Spinal cord (tissue), 10 donors: Measurements from ENCODE around the gene EIF2D. TPM values are rescaled to one million over a fixed set of nuclear protein-coding genes. Genes with fewer than 3 reads are reported as not detected.
A peak's percentile ranks its signal among the peaks of the same experiment; 100 is the strongest.

Source experiments
- DNase-seq, 6 donors: peaks; one replicate each; pipeline versions ENCODE4 v3.0.0 to v3.0.0-alpha.2; 2013 to 2015; ENCODE audit warnings: low spot score in 6 of 6, low read depth in 4 of 6
- H3K27ac ChIP-seq: one replicate; pipeline ENCODE4 v1.5.1; 2013; ENCODE audit warnings: low read depth, low read length, control low read depth
- H3K27me3 ChIP-seq: one replicate; pipeline ENCODE4 v1.6.1; 2013; ENCODE audit warnings: low read length; ENCODE audit not compliant: control insufficient read depth, insufficient read depth
- H3K36me3 ChIP-seq: one replicate; pipeline ENCODE4 v1.6.1; 2013; ENCODE audit warnings: low read length; ENCODE audit not compliant: control insufficient read depth, insufficient read depth
- H3K4me1 ChIP-seq: one replicate; pipeline ENCODE4 v1.6.1; 2013; ENCODE audit warnings: low read length; ENCODE audit not compliant: control insufficient read depth, insufficient read depth
- H3K4me3 ChIP-seq: one replicate; pipeline ENCODE4 v1.5.1; 2013; ENCODE audit warnings: low read depth, low read length, control low read depth
- H3K9me3 ChIP-seq: one replicate; pipeline ENCODE4 v1.6.1; 2013; ENCODE audit warnings: low read length; ENCODE audit not compliant: control insufficient read depth, insufficient read depth
- WGBS: methylation state at CpG from one replicate; pipeline ENCODE4 v1.1.5; 2013; ENCODE audit warnings: missing lambda C conversion rate; ENCODE audit not compliant: insufficient coverage; 5-methylcytosine and 5-hydroxymethylcytosine counted together
- polyA plus RNA-seq, 2 donors: library from polyadenylated mRNA; unstranded; fragments of 120-200 nt; gene quantifications; one replicate each; pipeline ENCODE4 v1.2.1, GENCODE V29; 2013; ENCODE audit not compliant: insufficient read length in 2 of 2
- total RNA-seq, 2 donors: library from RNA; depleted of rRNA in 1 of 2; stranded (reverse); fragments of 120-200 nt in 1 of 2; fragments of >200 nt in 1 of 2; gene quantifications; one replicate each; pipeline versions ENCODE4 v1.2.3 to v1.2.4, GENCODE V29; 2013 to 2014
- donor health status: healthy.

Gene EIF2D
- total and polyA plus RNA-seq, 4 donors: 24.6 to 58.0 (median 36.2) TPM

GRCh38 chr1:206590025-206590758 is 22.1 kb downstream of the EIF2D start:
- H3K27me3 ChIP-seq: no peaks in the 10 kb centered on the region
- H3K4me1 ChIP-seq: peaks cover 2% of the 10 kb centered on the region
- no peak overlapping the region for H3K4me3 ChIP-seq
- H3K36me3 ChIP-seq: peaks cover 48% of the 10 kb centered on the region
- DNase-seq: no peak
- no peak overlapping the region for H3K27ac ChIP-seq
- no peaks in the 10 kb centered on the region for H3K9me3 ChIP-seq
- WGBS: 92% methylated on average over 3 of the region's 8 CpGs

- no peak overlapping the region for H3K27ac ChIP-seq
- 100% methylated on average over 5 of the region's 7 CpGs for WGBS
- peaks cover 2% of the 10 kb centered on the region for H3K4me1 ChIP-seq
- peaks cover 48% of the 10 kb centered on the region for H3K36me3 ChIP-seq
- no peak for DNase-seq
- no peaks in the 10 kb centered on the region for H3K27me3 ChIP-seq
- H3K4me3 ChIP-seq: no peak overlapping the region
- H3K9me3 ChIP-seq: no peaks in the 10 kb centered on the region
Measured at GRCh38 chr1:206589206-206589605, 23.1 kb downstream of the EIF2D start.

GRCh38 chr1:206588492-206588891 is 23.8 kb downstream of the EIF2D start:
- no peaks in the 10 kb centered on the region for H3K27me3 ChIP-seq
- DNase-seq: no peak
- H3K9me3 ChIP-seq: no peaks in the 10 kb centered on the region
- H3K36me3 ChIP-seq: peaks cover 46% of the 10 kb centered on the region
- WGBS: 82% methylated on average over 5 of the region's 6 CpGs
- no peak overlapping the region for H3K27ac ChIP-seq
- H3K4me1 ChIP-seq: peaks cover 2% of the 10 kb centered on the region
- H3K4me3 ChIP-seq: no peak overlapping the region

- Histone ChIP-seq H3K9me3 (no peaks in the 10 kb centered on the region), H3K4me1 (peaks cover 2% of the 10 kb centered on the region), H3K27ac (no peak overlapping the region), H3K36me3 (peaks cover 40% of the 10 kb centered on the region), H3K4me3 (no peak overlapping the region), H3K27me3 (no peaks in the 10 kb centered on the region)
- DNase-seq: no peak
- 75% methylated on average over 14 of the region's 14 CpGs for WGBS
Measured at GRCh38 chr1:206587904-206588303, 24.4 kb downstream of the EIF2D start.

GRCh38 chr1:206586501-206587445 is 25.5 kb downstream of the EIF2D start:
- Histone ChIP-seq H3K4me1 (peaks cover 2% of the 10 kb centered on the region), H3K36me3 (peaks cover 30% of the 10 kb centered on the region), H3K9me3 (no peaks in the 10 kb centered on the region), H3K27ac (no peak overlapping the region), H3K4me3 (no peak overlapping the region), H3K27me3 (no peaks in the 10 kb centered on the region)
- WGBS: 85% methylated on average over 7 of the region's 13 CpGs
- DNase-seq: no peak

- WGBS: 79% methylated on average over 2 of the region's 4 CpGs
- H3K27ac ChIP-seq: no peak overlapping the region
- DNase-seq: no peak
- no peaks in the 10 kb centered on the region for H3K9me3 ChIP-seq
- peaks cover 28% of the 10 kb centered on the region for H3K36me3 ChIP-seq
- no peak overlapping the region for H3K4me3 ChIP-seq
- no peaks in the 10 kb centered on the region for H3K27me3 ChIP-seq
- peaks cover 11% of the 10 kb centered on the region for H3K4me1 ChIP-seq
Measured at GRCh38 chr1:206584683-206585082, 27.6 kb downstream of the EIF2D start.

GRCh38 chr1:206583707-206584648 is 28.3 kb downstream of the EIF2D start:
- peak in 5 of 6 donors; percentile 29 to 87 (median 49) for DNase-seq
- Histone ChIP-seq H3K9me3 (no peaks in the 10 kb centered on the region), H3K4me1 (peaks cover 13% of the 10 kb centered on the region), H3K36me3 (peaks cover 28% of the 10 kb centered on the region), H3K27ac (no peak overlapping the region), H3K4me3 (no peak overlapping the region), H3K27me3 (no peaks in the 10 kb centered on the region)
- 88% methylated on average over 15 of the region's 16 CpGs for WGBS

- H3K4me3 ChIP-seq: no peak overlapping the region
- no peaks in the 10 kb centered on the region for H3K27me3 ChIP-seq
- peaks cover 28% of the 10 kb centered on the region for H3K36me3 ChIP-seq
- H3K9me3 ChIP-seq: no peaks in the 10 kb centered on the region
- no peak overlapping the region for H3K27ac ChIP-seq
- 73% methylated on average over 10 of the region's 18 CpGs for WGBS
- no peak for DNase-seq
- H3K4me1 ChIP-seq: peaks cover 13% of the 10 kb centered on the region
Measured at GRCh38 chr1:206582971-206583706, 29.1 kb downstream of the EIF2D start.
